Spleen (tissue), 7 donors: ENCODE measurements around the gene EML6.

Experiments
- POLR2A ChIP-seq, 3 donors: fragments of 450-650 bp; IDR thresholded peaks; one replicate each; pipeline ENCODE4 v1.5.1; 2017; ENCODE audit warnings: antibody characterized with exemption in 3 of 3, mild to moderate bottlenecking in 1 of 3
- POLR2AphosphoS5 ChIP-seq, 3 donors: sonication (generic); formaldehyde crosslinking; IDR thresholded peaks; one replicate each; pipeline ENCODE4 v1.5.1; 2017; ENCODE audit warnings: antibody characterized with exemption in 3 of 3
- TF ChIP-seq, protein P1 (sequence below), 11 experiments: fragments of 200-600 bp in 7 of 11; fragments of 450-650 bp in 4 of 11; sonication (generic) in 4 of 11; IDR thresholded peaks in 8 of 11; conservative IDR thresholded peaks in 3 of 11; 1 replicate in 7 of 11; 2 replicates in 4 of 11; pipeline versions ENCODE4 v1.4.0 to v1.8.0; 2016 to 2021; ENCODE audit warnings: antibody characterized with exemption in 11 of 11, inconsistent platforms in 4 of 11, mild to moderate bottlenecking in 1 of 11
- donor health status: DM: no; HTN: no; CAD: no; lungs with moderate emphysema.
- donor health status: DM: no; HTN: no; CAD: no.
- donor health status: DM: no; HTN: no; CAD: no.

- TF ChIP-seq, protein P1, sequence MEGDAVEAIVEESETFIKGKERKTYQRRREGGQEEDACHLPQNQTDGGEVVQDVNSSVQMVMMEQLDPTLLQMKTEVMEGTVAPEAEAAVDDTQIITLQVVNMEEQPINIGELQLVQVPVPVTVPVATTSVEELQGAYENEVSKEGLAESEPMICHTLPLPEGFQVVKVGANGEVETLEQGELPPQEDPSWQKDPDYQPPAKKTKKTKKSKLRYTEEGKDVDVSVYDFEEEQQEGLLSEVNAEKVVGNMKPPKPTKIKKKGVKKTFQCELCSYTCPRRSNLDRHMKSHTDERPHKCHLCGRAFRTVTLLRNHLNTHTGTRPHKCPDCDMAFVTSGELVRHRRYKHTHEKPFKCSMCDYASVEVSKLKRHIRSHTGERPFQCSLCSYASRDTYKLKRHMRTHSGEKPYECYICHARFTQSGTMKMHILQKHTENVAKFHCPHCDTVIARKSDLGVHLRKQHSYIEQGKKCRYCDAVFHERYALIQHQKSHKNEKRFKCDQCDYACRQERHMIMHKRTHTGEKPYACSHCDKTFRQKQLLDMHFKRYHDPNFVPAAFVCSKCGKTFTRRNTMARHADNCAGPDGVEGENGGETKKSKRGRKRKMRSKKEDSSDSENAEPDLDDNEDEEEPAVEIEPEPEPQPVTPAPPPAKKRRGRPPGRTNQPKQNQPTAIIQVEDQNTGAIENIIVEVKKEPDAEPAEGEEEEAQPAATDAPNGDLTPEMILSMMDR (IDR thresholded peaks at IDR 0.05 in 8 of 11, conservative IDR thresholded peaks at IDR 0.05 in 3 of 11), result no peak
- TF ChIP-seq POLR2A (IDR thresholded peaks at IDR 0.05) (no peak), POLR2AphosphoS5 (IDR thresholded peaks at IDR 0.05) (no peak)
These were observed 91.7 kb downstream of the EML6 start for GRCh38 chr2:54815148-54815539.
